HT-29 (cell line): ENCODE data around the gene LOC101059915.

Source experiments
- DNase-seq: peaks from one replicate; pipeline ENCODE4 v3.0.0-alpha.2; 2015; ENCODE audit warnings: low spot score

LOC101059915 gene

GRCh38 chrX:71667328-71668247 lies at the start of gene LOC101059915:
Gene LOC101059915, plus strand, starts transcription at chrX:71667546.
- DNase-seq, result no peak

- DNase-seq, result no peak
Measured at GRCh38 chrX:71617742-71618141, 49.6 kb upstream of the LOC101059915 start.

- DNase-seq, result no peak
Measured at GRCh38 chrX:71618303-71618721, 49.0 kb upstream of the LOC101059915 start, which contains the start of gene CXCR3. Gene CXCR3, minus strand, starts transcription at chrX:71618511. Its CDS starts 62 bp downstream, at chrX:71618449.

GRCh38 chrX:71618787-71619186 lies 48.6 kb upstream of the LOC101059915 start:
- DNase-seq, result no peak

- DNase-seq, result no peak
Measured at GRCh38 chrX:71619193-71619592, 48.2 kb upstream of the LOC101059915 start.

- DNase-seq, result no peak
Measured at GRCh38 chrX:71619986-71620385, 47.4 kb upstream of the LOC101059915 start.

GRCh38 chrX:71621603-71622002 lies 45.7 kb upstream of the LOC101059915 start:
- DNase-seq, result peak; percentile 49

GRCh38 chrX:71622032-71622575 lies 45.2 kb upstream of the LOC101059915 start:
- DNase-seq, result no peak

GRCh38 chrX:71622576-71623450 lies 44.5 kb upstream of the LOC101059915 start:
- peak; percentile 84 for DNase-seq

- DNase-seq, result no peak
Measured at GRCh38 chrX:71623714-71624113, 43.6 kb upstream of the LOC101059915 start.

GRCh38 chrX:71625471-71625870 lies 41.9 kb upstream of the LOC101059915 start:
- no peak for DNase-seq

- DNase-seq, result no peak
Measured at GRCh38 chrX:71626576-71626975, 40.8 kb upstream of the LOC101059915 start.

GRCh38 chrX:71627588-71628404 lies 39.5 kb upstream of the LOC101059915 start:
- no peak for DNase-seq

- no peak for DNase-seq
Measured at GRCh38 chrX:71629467-71629866, 37.9 kb upstream of the LOC101059915 start.

- no peak for DNase-seq
Measured at GRCh38 chrX:71632923-71633657, 34.3 kb upstream of the LOC101059915 start.

GRCh38 chrX:71634366-71634765 lies 33.0 kb upstream of the LOC101059915 start:
- no peak for DNase-seq

- no peak for DNase-seq
Measured at GRCh38 chrX:71636438-71637252, 30.7 kb upstream of the LOC101059915 start.

GRCh38 chrX:71637253-71637618 lies 30.1 kb upstream of the LOC101059915 start:
- no peak for DNase-seq

GRCh38 chrX:71637848-71638247 lies 29.5 kb upstream of the LOC101059915 start:
- DNase-seq, result peak; percentile 52
